MM.1S (cell line): ENCODE measurements around the gene OSBPL8.
A peak's percentile ranks its signal among the peaks of the same experiment; 100 is the strongest.

Experiments used
- DNase-seq: peaks from one replicate; pipeline ENCODE4 v3.0.0-alpha.2; 2015
- H2AFZ ChIP-seq: fragments of 300-600 bp; sonication (generic); 2 replicates; pipeline ENCODE4 v1.6.0; 2016; ENCODE audit warnings: antibody characterized with exemption, low read length
- H3F3A ChIP-seq: fragments of 300-600 bp; sonication (generic); 2 replicates; pipeline ENCODE4 v1.6.1; 2016; ENCODE audit warnings: mild to moderate bottlenecking, antibody characterized with exemption, low read length, moderate library complexity, mixed read lengths; ENCODE audit not compliant: insufficient read depth
- H3K27ac ChIP-seq: fragments of 300-600 bp; sonication (generic); 2 replicates; pipeline ENCODE4 v1.5.1; 2016; ENCODE audit warnings: mild to moderate bottlenecking, low read length
- H3K27me3 ChIP-seq: fragments of 300-600 bp; sonication (generic); replicated peaks from 2 replicates; pipeline ENCODE4 v1.6.0; 2016; ENCODE audit warnings: low read length; ENCODE audit not compliant: insufficient read depth
- H3K36me3 ChIP-seq: fragments of 300-600 bp; sonication (generic); replicated peaks from 2 replicates; pipeline ENCODE4 v1.6.1; 2016; ENCODE audit warnings: mild to moderate bottlenecking, low read length, mixed read lengths; ENCODE audit not compliant: insufficient read depth
- H3K4me1 ChIP-seq: fragments of 300-600 bp; sonication (generic); 2 replicates; pipeline ENCODE4 v1.6.1; 2016; ENCODE audit warnings: low read length, mixed read lengths
- H3K4me2 ChIP-seq: fragments of 300-600 bp; sonication (generic); 2 replicates; pipeline ENCODE4 v1.6.0; 2016; ENCODE audit warnings: low read depth, low read length
- H3K4me3 ChIP-seq: fragments of 300-600 bp; sonication (generic); 2 replicates; pipeline ENCODE4 v1.5.1; 2016; ENCODE audit warnings: low read length, mixed read lengths
- H3K79me2 ChIP-seq: fragments of 300-600 bp; sonication (generic); 2 replicates; pipeline ENCODE4 v1.6.1; 2016; ENCODE audit warnings: mixed run types, low read length, mixed read lengths
- H3K9ac ChIP-seq: fragments of 300-600 bp; sonication (generic); 2 replicates; pipeline ENCODE4 v1.6.1; 2016; ENCODE audit warnings: low read length, mixed read lengths
- H3K9me2 ChIP-seq: fragments of 300-600 bp; sonication (generic); replicated peaks from 2 replicates; pipeline ENCODE4 v1.6.1; 2016; ENCODE audit warnings: mild to moderate bottlenecking, low read length, mixed read lengths; ENCODE audit not compliant: insufficient read depth
- H3K9me3 ChIP-seq: fragments of 300-600 bp; sonication (generic); replicated peaks from 2 replicates; pipeline ENCODE4 v1.6.1; 2016; ENCODE audit warnings: mild to moderate bottlenecking, low read length, mixed read lengths; ENCODE audit not compliant: insufficient read depth
- H4K20me1 ChIP-seq: fragments of 300-600 bp; sonication (generic); 2 replicates; pipeline ENCODE4 v1.6.1; 2016; ENCODE audit warnings: mild to moderate bottlenecking, low read length, moderate library complexity, mixed read lengths; ENCODE audit not compliant: insufficient read depth
- EZH2 ChIP-seq: fragments of 300-600 bp; sonication (generic); optimal IDR thresholded peaks from 2 replicates; pipeline ENCODE3; 2017; ENCODE audit warnings: low read depth, mild to moderate bottlenecking, antibody characterized with exemption, low read length, mixed read lengths
- EZH2phosphoT487 ChIP-seq: fragments of 300-600 bp; sonication (generic); IDR thresholded peaks from 2 replicates; pipeline ENCODE4 v1.6.1; 2018; ENCODE audit warnings: antibody characterized with exemption, low read length
- TF ChIP-seq, protein P1 (sequence below): fragments of 300-600 bp; sonication (generic); IDR thresholded peaks from 2 replicates; pipeline ENCODE4 v1.5.1; 2016; ENCODE audit warnings: antibody characterized with exemption, low read length, mixed read lengths

OSBPL8 gene

DNA sequence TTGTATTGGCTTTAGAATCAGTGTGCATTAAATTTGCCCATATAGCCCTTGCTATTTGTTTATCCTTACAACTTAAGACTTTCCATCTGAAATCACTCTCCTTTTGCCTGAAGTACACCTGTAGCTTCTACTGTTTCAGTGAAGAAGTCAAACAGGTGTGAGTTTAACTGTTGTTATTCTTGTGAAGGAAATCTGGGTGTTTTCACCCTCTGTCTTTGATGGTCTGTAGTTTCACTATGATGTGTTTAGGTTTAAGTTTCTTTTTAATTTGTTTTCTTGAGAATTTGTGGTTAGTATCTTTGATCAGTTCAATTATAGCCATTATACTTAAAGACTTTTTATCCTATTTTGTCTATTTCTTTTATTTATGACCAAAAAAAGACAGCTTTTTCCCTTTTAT, 142.5 kb downstream of the OSBPL8 start:
- no peak overlapping the region for H2AFZ ChIP-seq
- no peak for TF ChIP-seq EZH2
- no peak for TF ChIP-seq EZH2phosphoT487
- TF ChIP-seq, protein P1, sequence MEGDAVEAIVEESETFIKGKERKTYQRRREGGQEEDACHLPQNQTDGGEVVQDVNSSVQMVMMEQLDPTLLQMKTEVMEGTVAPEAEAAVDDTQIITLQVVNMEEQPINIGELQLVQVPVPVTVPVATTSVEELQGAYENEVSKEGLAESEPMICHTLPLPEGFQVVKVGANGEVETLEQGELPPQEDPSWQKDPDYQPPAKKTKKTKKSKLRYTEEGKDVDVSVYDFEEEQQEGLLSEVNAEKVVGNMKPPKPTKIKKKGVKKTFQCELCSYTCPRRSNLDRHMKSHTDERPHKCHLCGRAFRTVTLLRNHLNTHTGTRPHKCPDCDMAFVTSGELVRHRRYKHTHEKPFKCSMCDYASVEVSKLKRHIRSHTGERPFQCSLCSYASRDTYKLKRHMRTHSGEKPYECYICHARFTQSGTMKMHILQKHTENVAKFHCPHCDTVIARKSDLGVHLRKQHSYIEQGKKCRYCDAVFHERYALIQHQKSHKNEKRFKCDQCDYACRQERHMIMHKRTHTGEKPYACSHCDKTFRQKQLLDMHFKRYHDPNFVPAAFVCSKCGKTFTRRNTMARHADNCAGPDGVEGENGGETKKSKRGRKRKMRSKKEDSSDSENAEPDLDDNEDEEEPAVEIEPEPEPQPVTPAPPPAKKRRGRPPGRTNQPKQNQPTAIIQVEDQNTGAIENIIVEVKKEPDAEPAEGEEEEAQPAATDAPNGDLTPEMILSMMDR = no peak
- H3K9me2 ChIP-seq = no peaks in the 10 kb centered on the region
- H3K27ac ChIP-seq = 0 out of 2 replicates have a peak overlapping the region, but pooled peaks have one; percentile 2
- H3F3A ChIP-seq = peaks cover 4% of the 10 kb centered on the region; the same call in 1 of the 2 replicates
- no peaks in the 10 kb centered on the region for H3K36me3 ChIP-seq
- H3K9ac ChIP-seq = no peak overlapping the region
- H4K20me1 ChIP-seq = no peaks in the 10 kb centered on the region
- peak overlapping the region; percentile 5; the same call in 1 of the 2 replicates for H3K4me2 ChIP-seq
- H3K9me3 ChIP-seq = no peaks in the 10 kb centered on the region
- DNase-seq = peak; percentile 62
- no peak overlapping the region for H3K4me3 ChIP-seq
- no peaks in the 10 kb centered on the region for H3K27me3 ChIP-seq
- peaks cover 7% of the 10 kb centered on the region for H3K4me1 ChIP-seq
- H3K79me2 ChIP-seq = peaks cover under 1% of the 10 kb centered on the region; the same call in 1 of the 2 replicates

DNA sequence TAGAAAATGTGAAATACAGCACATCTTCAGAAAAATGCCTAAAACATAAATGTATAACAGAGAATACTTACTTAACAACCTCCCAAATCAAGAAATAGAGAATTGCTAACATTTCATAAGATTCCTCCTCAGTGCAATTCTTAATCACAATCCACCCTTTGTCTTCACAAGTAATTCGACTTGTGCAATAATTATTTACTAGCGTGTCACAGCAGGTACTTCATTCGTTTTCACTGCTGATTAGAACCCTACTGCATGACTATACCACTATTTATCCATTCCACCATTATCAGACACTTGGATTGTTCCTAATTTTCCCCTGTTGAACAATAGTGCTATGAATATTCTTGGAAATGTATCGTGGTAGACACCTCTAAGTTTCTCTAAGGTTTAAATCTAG, 146.4 kb downstream of the OSBPL8 start:
- Histone ChIP-seq H3K4me2 (no peak overlapping the region), H2AFZ (no peak overlapping the region), H3K9ac (no peak overlapping the region), H3K4me1 (peaks cover 7% of the 10 kb centered on the region), H3K4me3 (no peak overlapping the region), H3F3A (peaks cover 4% of the 10 kb centered on the region; the same call in 1 of the 2 replicates), H4K20me1 (no peaks in the 10 kb centered on the region), H3K36me3 (no peaks in the 10 kb centered on the region), H3K9me2 (no peaks in the 10 kb centered on the region), H3K79me2 (peaks cover 4% of the 10 kb centered on the region; the same call in 1 of the 2 replicates), H3K27me3 (no peaks in the 10 kb centered on the region), H3K27ac (no peak overlapping the region), H3K9me3 (no peaks in the 10 kb centered on the region)
- TF ChIP-seq EZH2phosphoT487 (no peak), EZH2 (no peak)
- TF ChIP-seq, protein P1 = no peak
- DNase-seq = no peak

DNA sequence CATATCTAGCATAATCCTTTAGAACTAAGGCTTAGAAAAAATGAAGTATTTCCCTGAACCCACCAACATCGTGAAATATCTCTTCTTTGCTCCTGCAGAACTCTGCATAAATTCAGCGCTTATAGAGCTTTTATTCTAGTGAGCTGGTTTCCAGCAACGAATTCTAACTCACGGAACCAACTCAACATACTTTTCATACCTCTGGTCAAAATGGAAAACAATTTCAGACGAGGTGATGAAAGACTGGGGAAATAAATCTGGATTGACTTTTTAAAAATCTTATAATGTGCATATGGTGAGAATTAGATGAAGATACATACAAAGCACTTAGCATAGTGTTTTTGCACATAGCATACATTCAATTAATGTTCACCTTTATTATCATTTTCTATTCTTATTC, 148.8 kb downstream of the OSBPL8 start:
- no peaks in the 10 kb centered on the region for H3K4me1 ChIP-seq
- no peak for DNase-seq
- H3K9me3 ChIP-seq = no peaks in the 10 kb centered on the region
- no peak overlapping the region for H2AFZ ChIP-seq
- no peak overlapping the region for H3K4me2 ChIP-seq
- no peak overlapping the region for H3K4me3 ChIP-seq
- H3K9ac ChIP-seq = no peak overlapping the region
- no peaks in the 10 kb centered on the region for H3F3A ChIP-seq
- TF ChIP-seq, protein P1 = no peak
- no peak for TF ChIP-seq EZH2phosphoT487
- TF ChIP-seq EZH2 = no peak
- no peaks in the 10 kb centered on the region for H3K9me2 ChIP-seq
- H3K27me3 ChIP-seq = no peaks in the 10 kb centered on the region
- H4K20me1 ChIP-seq = no peaks in the 10 kb centered on the region
- H3K27ac ChIP-seq = no peak overlapping the region
- no peaks in the 10 kb centered on the region for H3K36me3 ChIP-seq
- H3K79me2 ChIP-seq = peaks cover 4% of the 10 kb centered on the region; the same call in 1 of the 2 replicates
